Measurements from ENCODE around the gene SLC12A4.

Gene SLC12A4

DNA sequence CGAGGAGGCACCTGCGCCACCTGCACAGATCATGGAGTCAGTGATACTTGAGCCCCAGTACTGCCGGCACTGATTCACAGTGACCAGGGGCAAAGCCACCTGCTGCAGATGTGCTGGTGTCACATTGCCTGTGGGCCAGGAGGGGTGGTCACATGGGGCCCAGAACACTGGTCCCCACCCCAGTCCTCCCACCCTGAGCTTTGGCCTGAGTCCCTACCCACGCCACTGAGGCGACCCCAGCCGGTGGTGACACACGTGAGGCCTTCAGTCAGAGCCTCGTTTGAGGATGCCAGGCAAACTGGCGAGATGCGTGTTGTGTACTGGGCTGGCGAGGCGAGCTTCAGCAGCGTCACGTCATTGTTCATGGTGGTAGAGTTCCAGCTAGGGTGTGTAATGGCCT lies 38.2 kb downstream of the SLC12A4 start:
- no peak for DNase-seq (ENCODE audit: low read depth)
- no peak for TF ChIP-seq CTCF (conservative IDR thresholded peaks at IDR 0.05; ENCODE audit: low read depth, low read length)
- H3K4me3 ChIP-seq (ENCODE audit: low read depth, low read length): no peak overlapping the region

DNA sequence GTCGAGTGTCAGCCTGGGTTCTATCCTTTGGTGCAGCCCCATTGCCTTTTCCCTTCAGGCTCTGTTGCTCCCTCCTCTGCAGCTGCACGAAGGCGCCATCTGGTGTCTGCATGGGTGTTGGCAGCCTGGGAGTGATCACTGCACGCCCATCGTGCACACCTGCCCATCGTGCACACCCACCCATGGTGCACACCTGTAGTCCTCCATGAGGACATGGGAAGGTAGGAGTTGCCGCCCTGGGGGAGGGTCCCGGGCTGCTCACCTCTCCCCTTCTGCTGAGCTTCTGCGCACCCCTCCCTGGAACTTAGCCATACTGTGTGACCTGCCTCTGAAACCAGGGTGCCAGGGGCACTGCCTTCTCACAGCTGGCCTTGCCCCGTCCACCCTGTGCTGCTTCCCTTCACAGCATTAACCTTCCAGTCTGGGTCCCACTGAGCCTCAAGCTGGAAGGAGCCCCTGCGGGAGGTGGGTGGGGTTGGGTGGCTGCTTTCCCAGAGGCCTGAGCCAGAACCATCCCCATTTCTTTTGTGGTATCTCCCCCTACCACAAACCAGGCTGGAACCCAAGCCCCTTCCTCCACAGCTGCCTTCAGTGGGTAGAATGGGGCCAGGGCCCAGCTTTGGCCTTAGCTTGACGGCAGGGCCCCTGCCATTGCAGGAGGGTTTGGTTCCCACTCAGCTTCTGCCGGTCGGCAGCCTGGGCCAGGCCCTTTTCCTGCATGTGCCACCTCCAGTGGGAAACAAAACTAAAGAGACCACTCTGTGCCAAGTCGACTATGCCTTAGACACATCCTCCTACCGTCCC lies 39.7 kb downstream of the SLC12A4 start:
- H3K4me3 ChIP-seq (ENCODE audit: low read depth, low read length): no peak overlapping the region
- peak; percentile 92 for TF ChIP-seq CTCF (conservative IDR thresholded peaks at IDR 0.05; ENCODE audit: low read depth, low read length)
- peak; percentile 74 for DNase-seq (ENCODE audit: low read depth)

GRCh38 chr16:67928147-67928546 lies 40.3 kb downstream of the SLC12A4 start:
- H3K4me3 ChIP-seq (ENCODE audit: low read depth, low read length): no peak overlapping the region
- no peak for DNase-seq (ENCODE audit: low read depth)
- TF ChIP-seq CTCF (conservative IDR thresholded peaks at IDR 0.05; ENCODE audit: low read depth, low read length): no peak

DNA sequence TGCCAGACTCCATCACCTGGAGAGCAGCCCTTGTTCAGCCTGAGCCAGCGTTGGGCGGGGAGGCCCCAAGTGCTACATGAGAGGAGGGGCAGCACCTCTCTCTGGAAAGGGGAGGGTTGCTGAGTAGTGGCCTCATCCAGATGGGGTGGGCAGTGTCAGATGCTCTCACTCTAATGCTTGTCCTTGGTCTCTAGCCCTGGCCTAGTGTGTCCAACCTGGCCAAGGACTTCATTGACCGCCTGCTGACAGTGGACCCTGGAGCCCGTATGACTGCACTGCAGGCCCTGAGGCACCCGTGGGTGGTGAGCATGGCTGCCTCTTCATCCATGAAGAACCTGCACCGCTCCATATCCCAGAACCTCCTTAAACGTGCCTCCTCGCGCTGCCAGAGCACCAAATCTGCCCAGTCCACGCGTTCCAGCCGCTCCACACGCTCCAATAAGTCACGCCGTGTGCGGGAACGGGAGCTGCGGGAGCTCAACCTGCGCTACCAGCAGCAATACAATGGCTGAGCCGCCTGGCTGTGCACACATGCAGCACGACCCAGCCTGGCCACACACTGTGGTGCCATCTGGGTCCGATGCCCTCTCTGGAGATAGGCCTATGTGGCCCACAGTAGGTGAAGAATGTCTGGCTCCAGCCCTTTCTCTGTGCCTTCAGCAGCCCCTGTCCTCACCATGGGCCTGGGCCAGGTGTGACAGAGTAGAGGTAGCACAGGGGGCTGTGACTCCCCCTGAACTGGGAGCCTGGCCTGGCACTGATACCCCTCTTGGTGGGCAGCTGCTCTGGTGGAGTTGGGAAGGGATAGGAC lies 41.1 kb downstream of the SLC12A4 start:
- DNase-seq (ENCODE audit: low read depth): no peak
- TF ChIP-seq CTCF (conservative IDR thresholded peaks at IDR 0.05; ENCODE audit: low read depth, low read length): no peak
- no peak overlapping the region for H3K4me3 ChIP-seq (ENCODE audit: low read depth, low read length)

- peak; percentile 24 for TF ChIP-seq CTCF (conservative IDR thresholded peaks at IDR 0.05; ENCODE audit: low read depth, low read length)
- DNase-seq (ENCODE audit: low read depth): peak; percentile 65
- H3K4me3 ChIP-seq (ENCODE audit: low read depth, low read length): no peak overlapping the region
Observed at GRCh38 chr16:67926181-67926750, 42.2 kb downstream of the SLC12A4 start.

GRCh38 chr16:67924140-67924906 lies 44.1 kb downstream of the SLC12A4 start:
- DNase-seq (ENCODE audit: low read depth): no peak
- H3K4me3 ChIP-seq (ENCODE audit: low read depth, low read length): no peak overlapping the region
- no peak for TF ChIP-seq CTCF (conservative IDR thresholded peaks at IDR 0.05; ENCODE audit: low read depth, low read length)
